Rectal smooth muscle tissue (tissue), 1 donor: Measurements from ENCODE around the gene KDM6B.

Experiments
- H3K27ac ChIP-seq: one replicate; pipeline ENCODE4 v1.7.0; 2013; ENCODE audit warnings: low read depth, low read length, inconsistent platforms
- H3K27me3 ChIP-seq: one replicate; pipeline ENCODE4 v1.7.0; 2013; ENCODE audit warnings: low read length; ENCODE audit not compliant: control insufficient read depth, insufficient read depth
- H3K36me3 ChIP-seq: one replicate; pipeline ENCODE4 v1.7.0; 2013; ENCODE audit warnings: low read length; ENCODE audit not compliant: control insufficient read depth, insufficient read depth
- H3K4me1 ChIP-seq: one replicate; pipeline ENCODE4 v1.7.0; 2013; ENCODE audit warnings: low read length; ENCODE audit not compliant: control insufficient read depth, insufficient read depth
- H3K4me3 ChIP-seq: one replicate; pipeline ENCODE4 v1.7.0; 2013; ENCODE audit warnings: low read length
- H3K9ac ChIP-seq: one replicate; pipeline ENCODE4 v1.7.0; 2013; ENCODE audit warnings: low read length

Gene KDM6B

GRCh38 chr17:7825206-7825990 is 8.6 kb upstream of the KDM6B start:
- H3K9ac ChIP-seq = no peak overlapping the region
- H3K36me3 ChIP-seq = no peaks in the 10 kb centered on the region
- no peak overlapping the region for H3K27ac ChIP-seq
- H3K4me3 ChIP-seq = no peak overlapping the region
- H3K27me3 ChIP-seq = no peaks in the 10 kb centered on the region
- no peaks in the 10 kb centered on the region for H3K4me1 ChIP-seq

- Histone ChIP-seq H3K4me1 (peaks cover 7% of the 10 kb centered on the region), H3K27ac (no peak overlapping the region), H3K9ac (no peak overlapping the region), H3K36me3 (no peaks in the 10 kb centered on the region), H3K27me3 (no peaks in the 10 kb centered on the region), H3K4me3 (no peak overlapping the region)
These were observed 3.4 kb upstream of the KDM6B start for GRCh38 chr17:7830616-7831015.

- Histone ChIP-seq H3K27me3 (no peaks in the 10 kb centered on the region), H3K9ac (no peak overlapping the region), H3K27ac (no peak overlapping the region), H3K4me1 (peaks cover 7% of the 10 kb centered on the region), H3K4me3 (no peak overlapping the region), H3K36me3 (no peaks in the 10 kb centered on the region)
These were observed 2.8 kb upstream of the KDM6B start for GRCh38 chr17:7831233-7831632.

GRCh38 chr17:7832431-7832830 is 1.6 kb upstream of the KDM6B start:
- Histone ChIP-seq H3K36me3 (no peaks in the 10 kb centered on the region), H3K27ac (no peak overlapping the region), H3K27me3 (no peaks in the 10 kb centered on the region), H3K4me3 (no peak overlapping the region), H3K4me1 (peaks cover 17% of the 10 kb centered on the region), H3K9ac (no peak overlapping the region)

GRCh38 chr17:7833011-7833794 is 814 bp upstream of the KDM6B start:
- Histone ChIP-seq H3K4me3 (peak overlapping the region; percentile 83), H3K4me1 (peaks cover 18% of the 10 kb centered on the region), H3K36me3 (no peaks in the 10 kb centered on the region), H3K27ac (peak overlapping the region; percentile 92), H3K27me3 (no peaks in the 10 kb centered on the region), H3K9ac (peak overlapping the region; percentile 45)

- H3K9ac ChIP-seq = peak overlapping the region; percentile 88
- peaks cover 23% of the 10 kb centered on the region for H3K4me1 ChIP-seq
- H3K27me3 ChIP-seq = no peaks in the 10 kb centered on the region
These were observed 532 bp downstream of the KDM6B start for GRCh38 chr17:7834542-7834956.

GRCh38 chr17:7834957-7835813 is 1.2 kb downstream of the KDM6B start:
- H3K27ac ChIP-seq = peak overlapping the region; percentile 92
- peaks cover 23% of the 10 kb centered on the region for H3K4me1 ChIP-seq
- H3K36me3 ChIP-seq = peaks cover 3% of the 10 kb centered on the region
- H3K9ac ChIP-seq = peak overlapping the region; percentile 93
- H3K27me3 ChIP-seq = no peaks in the 10 kb centered on the region
- H3K4me3 ChIP-seq = peak overlapping the region; percentile 83

More at GRCh38 chr17:7834542-7834956, 532 bp downstream of the KDM6B start:
- peak overlapping the region; percentile 83 for H3K4me3 ChIP-seq
- peak overlapping the region; percentile 92 for H3K27ac ChIP-seq
- no peaks in the 10 kb centered on the region for H3K36me3 ChIP-seq

- H3K27me3 ChIP-seq = no peaks in the 10 kb centered on the region
- peak overlapping the region; percentile 93 for H3K9ac ChIP-seq
- H3K4me1 ChIP-seq = peaks cover 23% of the 10 kb centered on the region
- H3K36me3 ChIP-seq = peaks cover 3% of the 10 kb centered on the region
- H3K4me3 ChIP-seq = peak overlapping the region; percentile 83
- peak overlapping the region; percentile 92 for H3K27ac ChIP-seq
These were observed 2.0 kb downstream of the KDM6B start for GRCh38 chr17:7835814-7836595.

- H3K4me1 ChIP-seq = peaks cover 28% of the 10 kb centered on the region
- H3K4me3 ChIP-seq = peak overlapping the region; percentile 83
- H3K27me3 ChIP-seq = no peaks in the 10 kb centered on the region
- peak overlapping the region; percentile 92 for H3K27ac ChIP-seq
- peaks cover 3% of the 10 kb centered on the region for H3K36me3 ChIP-seq
- H3K9ac ChIP-seq = peak overlapping the region; percentile 93
These were observed 2.8 kb downstream of the KDM6B start for GRCh38 chr17:7836596-7837407.

- Histone ChIP-seq H3K4me1 (peaks cover 28% of the 10 kb centered on the region), H3K36me3 (peaks cover 3% of the 10 kb centered on the region), H3K4me3 (peak overlapping the region; percentile 83), H3K9ac (peak overlapping the region; percentile 45), H3K27ac (peak overlapping the region; percentile 92), H3K27me3 (no peaks in the 10 kb centered on the region)
These were observed 3.5 kb downstream of the KDM6B start for GRCh38 chr17:7837408-7838088.
